ENCODE data around the gene PSTPIP1.

GRCh38 chr15:76994001-76994400 is 925 bp upstream of the PSTPIP1 start:
- TF ChIP-seq EZH2 (IDR thresholded peaks at IDR 0.05; ENCODE audit: low read length, unreplicated experiment) (no peak), CTCF (conservative IDR thresholded peaks at IDR 0.05; ENCODE audit: low read depth, low read length) (no peak), EZH2phosphoT487 (IDR thresholded peaks at IDR 0.05; ENCODE audit: borderline replicate concordance, low read length) (no peak)
